Dermis lymphatic vessel endothelial cell (primary cell): ENCODE data around the gene LGALS13. TPM values are rescaled to one million over a fixed set of nuclear protein-coding genes. Genes with fewer than 3 reads are reported as not detected.

ENCODE experiments used
- total RNA-seq: library from RNA; depleted of rRNA; stranded (reverse); fragments of >200 nt; gene quantifications from 2 replicates; pipeline ENCODE4 v1.2.1, GENCODE V29; 2014

LGALS13 gene, protein sequence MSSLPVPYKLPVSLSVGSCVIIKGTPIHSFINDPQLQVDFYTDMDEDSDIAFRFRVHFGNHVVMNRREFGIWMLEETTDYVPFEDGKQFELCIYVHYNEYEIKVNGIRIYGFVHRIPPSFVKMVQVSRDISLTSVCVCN
- not detected in 2 replicates for total RNA-seq

DNA sequence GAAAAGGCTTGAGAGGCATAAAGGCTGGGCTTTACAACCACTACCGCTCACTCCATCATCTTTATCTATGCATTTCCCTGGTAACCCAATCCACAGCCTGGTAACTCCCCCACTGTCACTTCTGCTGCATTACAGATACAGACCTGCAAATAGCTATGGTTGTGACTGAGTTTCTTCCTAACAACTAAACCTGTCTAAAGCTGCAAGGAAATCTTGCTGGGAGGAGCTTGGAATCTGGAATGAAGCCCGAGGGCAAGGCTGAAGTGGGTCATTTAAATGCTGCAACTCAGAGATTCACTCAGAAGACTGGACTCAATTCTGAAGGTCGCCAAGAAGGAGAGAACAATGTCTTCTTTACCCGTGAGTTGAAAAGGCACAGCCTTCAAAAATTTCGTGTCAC, at the start of gene LGALS13:
LGALS13 (plus strand) TSS at position 301 of the 400 bp plus-strand sequence; CDS start at position 346, 45 bp downstream.

DNA sequence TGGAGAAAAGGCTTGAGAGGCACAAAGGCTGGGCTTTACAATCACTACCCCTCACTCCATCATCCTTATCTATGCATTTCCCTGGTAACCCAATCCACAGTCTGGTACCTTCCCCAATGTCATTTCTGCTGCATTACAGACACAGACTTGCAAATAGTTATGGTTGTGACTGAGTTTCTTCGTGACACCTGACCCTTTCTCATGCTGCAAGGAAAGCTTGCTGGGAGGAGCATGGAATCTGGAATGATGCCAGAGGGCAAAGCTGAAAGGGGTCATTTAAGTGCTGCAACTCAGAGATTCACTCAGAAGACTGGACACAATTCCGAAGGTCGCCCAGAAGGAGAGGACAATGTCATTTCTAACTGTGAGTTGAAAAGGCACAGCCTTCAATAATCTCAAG, 53.3 kb downstream of the LGALS13 start, which contains the start of gene LGALS16:
LGALS16 (plus strand) TSS at position 301 of the 400 bp plus-strand sequence; CDS start at position 350, 49 bp downstream.

Other genes starting within 250 kb of the LGALS13 start
- gene PAF1, start 211.4 kb upstream of the LGALS13 start, total RNA-seq, result 23.8 and 24.8 TPM in 2 replicates
- gene MED29, start 211.1 kb upstream of the LGALS13 start, total RNA-seq, result 11.4 and 12.5 TPM in 2 replicates
- 2.0 and 7.6 TPM in 2 replicates for gene ZFP36, start 195.7 kb upstream of the LGALS13 start, total RNA-seq
- 12.9 and 23.0 TPM in 2 replicates for gene PLEKHG2, start 189.9 kb upstream of the LGALS13 start, total RNA-seq
- 108 and 134 TPM in 2 replicates for gene RPS16, start 166.6 kb upstream of the LGALS13 start, total RNA-seq
- gene SUPT5H, start 156.9 kb upstream of the LGALS13 start, total RNA-seq, result 37.2 and 42.9 TPM in 2 replicates
- 35.5 and 38.6 TPM in 2 replicates for gene TIMM50, start 121.7 kb upstream of the LGALS13 start, total RNA-seq
- 0.09 and 0.11 TPM in 2 replicates for gene DLL3, start 103.6 kb upstream of the LGALS13 start, total RNA-seq
- gene SELENOV, start 87.4 kb upstream of the LGALS13 start, total RNA-seq, result not detected in 2 replicates
- 2.9 and 5.3 TPM in 2 replicates for gene EID2B, start 69.7 kb upstream of the LGALS13 start, total RNA-seq
- 13.5 and 15.0 TPM in 2 replicates for gene EID2, start 62.4 kb upstream of the LGALS13 start, total RNA-seq
- not detected in 2 replicates for gene LGALS16, start 53.4 kb downstream of the LGALS13 start, total RNA-seq
- gene LGALS14, start 102.0 kb downstream of the LGALS13 start, total RNA-seq, result not detected in 2 replicates
- gene CLC, start 135.5 kb downstream of the LGALS13 start, total RNA-seq, result not detected in 2 replicates
- gene LEUTX, start 176.3 kb downstream of the LGALS13 start, total RNA-seq, result not detected in 2 replicates
- 9.5 and 12.5 TPM in 2 replicates for gene DYRK1B, start 231.6 kb downstream of the LGALS13 start, total RNA-seq
- 167 and 209 TPM in 2 replicates for gene FBL, start 243.9 kb downstream of the LGALS13 start, total RNA-seq